ENCODE data around the gene PRDM16. TPM values are rescaled to one million over a fixed set of nuclear protein-coding genes. Genes with fewer than 3 reads are reported as not detected.

The PRDM16 gene
- total RNA-seq, 1 experiment from 2014 or later, result 0.97 TPM

- DNase-seq (ENCODE audit: low spot score), result no peak
These were observed 302.1 kb downstream of the PRDM16 start for GRCh38 chr1:3370856-3371703.

GRCh38 chr1:3372317-3372716 lies 303.3 kb downstream of the PRDM16 start:
- DNase-seq (ENCODE audit: low spot score), result no peak

GRCh38 chr1:3373175-3373574 lies 304.2 kb downstream of the PRDM16 start:
- DNase-seq (ENCODE audit: low spot score), result no peak

- no peak for DNase-seq (ENCODE audit: low spot score)
These were observed 304.9 kb downstream of the PRDM16 start for GRCh38 chr1:3373700-3374405.

GRCh38 chr1:3375245-3375644 lies 306.2 kb downstream of the PRDM16 start:
- DNase-seq (ENCODE audit: low spot score), result no peak

- DNase-seq (ENCODE audit: low spot score), result no peak
These were observed 308.2 kb downstream of the PRDM16 start for GRCh38 chr1:3377166-3377565.

GRCh38 chr1:3377604-3378279 lies 308.7 kb downstream of the PRDM16 start:
- no peak for DNase-seq (ENCODE audit: low spot score)

- no peak for DNase-seq (ENCODE audit: low spot score)
These were observed 309.6 kb downstream of the PRDM16 start for GRCh38 chr1:3378411-3379208.

GRCh38 chr1:3379934-3380333 lies 310.9 kb downstream of the PRDM16 start:
- DNase-seq (ENCODE audit: low spot score), result no peak

- DNase-seq (ENCODE audit: low spot score), result no peak
These were observed 311.5 kb downstream of the PRDM16 start for GRCh38 chr1:3380469-3380868.

GRCh38 chr1:3381901-3382300 lies 312.9 kb downstream of the PRDM16 start:
- no peak for DNase-seq (ENCODE audit: low spot score)

- no peak for DNase-seq (ENCODE audit: low spot score)
These were observed 313.5 kb downstream of the PRDM16 start for GRCh38 chr1:3382326-3383057.

- DNase-seq (ENCODE audit: low spot score), result no peak
These were observed 314.7 kb downstream of the PRDM16 start for GRCh38 chr1:3383679-3384078.

- DNase-seq (ENCODE audit: low spot score), result no peak
These were observed 315.4 kb downstream of the PRDM16 start for GRCh38 chr1:3384407-3384806.

- no peak for DNase-seq (ENCODE audit: low spot score)
These were observed 317.4 kb downstream of the PRDM16 start for GRCh38 chr1:3386205-3387002.

GRCh38 chr1:3387401-3387800 lies 318.4 kb downstream of the PRDM16 start:
- DNase-seq (ENCODE audit: low spot score), result no peak

- DNase-seq (ENCODE audit: low spot score), result no peak
These were observed 320.3 kb downstream of the PRDM16 start for GRCh38 chr1:3389093-3389833.

GRCh38 chr1:3390291-3390690 lies 321.3 kb downstream of the PRDM16 start:
- DNase-seq (ENCODE audit: low spot score), result no peak

GRCh38 chr1:3391711-3392110 lies 322.7 kb downstream of the PRDM16 start:
- no peak for DNase-seq (ENCODE audit: low spot score)

All from H4 (cell line).